Measurements from ENCODE around the gene SAMSN1. TPM values are rescaled to one million over a fixed set of nuclear protein-coding genes. Genes with fewer than 3 reads are reported as not detected.

The SAMSN1 gene
- total and polyA plus RNA-seq, 7 donors = 4.4 to 16.4 (median 7.5) TPM

GRCh38 chr21:14560555-14560954 lies 14.4 kb upstream of the SAMSN1 start:
- H3K36me3 ChIP-seq = no peaks in the 10 kb centered on the region
- H3K4me1 ChIP-seq = no peaks in the 10 kb centered on the region
- no peaks in the 10 kb centered on the region for H3K9me3 ChIP-seq
- no peak for DNase-seq
- TF ChIP-seq CTCF (IDR thresholded peaks at IDR 0.05) (no peak), EP300 (IDR thresholded peaks at IDR 0.05) (no peak), POLR2AphosphoS5 (IDR thresholded peaks at IDR 0.05) (no peak), POLR2A (IDR thresholded peaks at IDR 0.05) (no peak)
- intact Hi-C loops (cut with DNase I) = no loop called here
- no peaks in the 10 kb centered on the region for H3K27me3 ChIP-seq
- H3K27ac ChIP-seq = no peak overlapping the region
- H3K4me3 ChIP-seq = no peak overlapping the region
- 79 to 80% methylated on average over 4 of the region's 4 CpGs for WGBS, 2 donors

- Histone ChIP-seq H3K27me3 (no peaks in the 10 kb centered on the region), H3K4me1 (no peaks in the 10 kb centered on the region), H3K9me3 (no peaks in the 10 kb centered on the region), H3K36me3 (no peaks in the 10 kb centered on the region), H3K27ac (no peak overlapping the region), H3K4me3 (no peak overlapping the region)
- TF ChIP-seq EP300 (IDR thresholded peaks at IDR 0.05) = no peak
- TF ChIP-seq CTCF (IDR thresholded peaks at IDR 0.05) = no peak
- TF ChIP-seq POLR2AphosphoS5 (IDR thresholded peaks at IDR 0.05) = no peak
- TF ChIP-seq POLR2A (IDR thresholded peaks at IDR 0.05) = no peak
- DNase-seq = no peak
- intact Hi-C loops (cut with DNase I) = no loop called here
Observed at GRCh38 chr21:14560139-14560538, 14.0 kb upstream of the SAMSN1 start.

GRCh38 chr21:14559102-14559501 lies 13.0 kb upstream of the SAMSN1 start:
- no peaks in the 10 kb centered on the region for H3K4me1 ChIP-seq
- H3K36me3 ChIP-seq = no peaks in the 10 kb centered on the region
- no peak overlapping the region for H3K4me3 ChIP-seq
- no peaks in the 10 kb centered on the region for H3K9me3 ChIP-seq
- no peak overlapping the region for H3K27ac ChIP-seq
- H3K27me3 ChIP-seq = no peaks in the 10 kb centered on the region
- no peak for DNase-seq
- no peak for TF ChIP-seq CTCF (IDR thresholded peaks at IDR 0.05)
- TF ChIP-seq POLR2A (IDR thresholded peaks at IDR 0.05) = no peak
- no peak for TF ChIP-seq EP300 (IDR thresholded peaks at IDR 0.05)
- no peak for TF ChIP-seq POLR2AphosphoS5 (IDR thresholded peaks at IDR 0.05)
- intact Hi-C loops (cut with DNase I) = no loop called here

- Histone ChIP-seq H3K4me3 (no peak overlapping the region), H3K27ac (no peak overlapping the region), H3K36me3 (no peaks in the 10 kb centered on the region), H3K27me3 (no peaks in the 10 kb centered on the region), H3K4me1 (no peaks in the 10 kb centered on the region), H3K9me3 (no peaks in the 10 kb centered on the region)
- intact Hi-C loops (cut with DNase I) = no loop called here
- no peak for DNase-seq
- 77 to 88% methylated on average over 5 of the region's 5 CpGs for WGBS, 2 donors
- TF ChIP-seq POLR2AphosphoS5 (IDR thresholded peaks at IDR 0.05) = no peak
Observed at GRCh38 chr21:14557413-14557812, 11.3 kb upstream of the SAMSN1 start.

GRCh38 chr21:14554948-14555347 lies 8.8 kb upstream of the SAMSN1 start:
- Histone ChIP-seq H3K36me3 (no peaks in the 10 kb centered on the region), H3K9me3 (no peaks in the 10 kb centered on the region), H3K4me3 (no peak overlapping the region), H3K4me1 (no peaks in the 10 kb centered on the region), H3K27me3 (no peaks in the 10 kb centered on the region), H3K27ac (no peak overlapping the region)
- intact Hi-C loops (cut with DNase I) = no loop called here
- TF ChIP-seq CTCF (IDR thresholded peaks at IDR 0.05) (no peak), EP300 (IDR thresholded peaks at IDR 0.05) (no peak), POLR2A (IDR thresholded peaks at IDR 0.05) (no peak), POLR2AphosphoS5 (IDR thresholded peaks at IDR 0.05) (no peak)
- WGBS, 2 donors = 47 to 62% methylated on average over 1 of the region's 1 CpG
- no peak for DNase-seq
